Urinary bladder (tissue), 4 donors: ENCODE results near the gene ADAMTS16. TPM values are rescaled to one million over a fixed set of nuclear protein-coding genes. Genes with fewer than 3 reads are reported as not detected.

Experiments
- DNase-seq: peaks from one replicate; pipeline ENCODE4 v3.0.0-alpha.2; 2015; ENCODE audit errors: extremely low spot score
- H3K27ac ChIP-seq: one replicate; pipeline ENCODE4 v1.5.1; 2013; ENCODE audit warnings: low read depth, mild to moderate bottlenecking, moderate library complexity
- H3K36me3 ChIP-seq: one replicate; pipeline ENCODE4 v1.6.1; 2013; ENCODE audit warnings: mild to moderate bottlenecking, moderate library complexity; ENCODE audit not compliant: insufficient read depth
- H3K4me1 ChIP-seq: one replicate; pipeline ENCODE4 v1.6.1; 2013; ENCODE audit warnings: mild to moderate bottlenecking, moderate library complexity; ENCODE audit not compliant: insufficient read depth
- H3K4me3 ChIP-seq: one replicate; pipeline ENCODE4 v1.5.1; 2013; ENCODE audit warnings: low read depth, low read length
- WGBS: extraction: QIAGEN DNeasy Blood & Tissue Kit; methylation state at CpG from one replicate; pipeline ENCODE4 v1.1.7; 2013; 5-methylcytosine and 5-hydroxymethylcytosine counted together
- polyA plus RNA-seq: library from polyadenylated mRNA; stranded (reverse); fragments of 200-250 nt; gene quantifications from one replicate; pipeline ENCODE4 v1.2.3, GENCODE V29; 2013
- total RNA-seq: library from RNA; depleted of rRNA; stranded (reverse); fragments of >200 nt; gene quantifications from one replicate; pipeline ENCODE4 v1.2.3, GENCODE V29; 2014
- donor health status: healthy with polysubstance abuse.
- donor health status: healthy.

ADAMTS16 gene
- total and polyA plus RNA-seq, 2 donors = 0.16 to 13.5 TPM

- H3K36me3 ChIP-seq = no peaks in the 10 kb centered on the region
- WGBS = 67% methylated on average over 4 of the region's 4 CpGs
- no peak for DNase-seq
Measured at GRCh38 chr5:5298068-5298633, 158.0 kb downstream of the ADAMTS16 start.

DNA sequence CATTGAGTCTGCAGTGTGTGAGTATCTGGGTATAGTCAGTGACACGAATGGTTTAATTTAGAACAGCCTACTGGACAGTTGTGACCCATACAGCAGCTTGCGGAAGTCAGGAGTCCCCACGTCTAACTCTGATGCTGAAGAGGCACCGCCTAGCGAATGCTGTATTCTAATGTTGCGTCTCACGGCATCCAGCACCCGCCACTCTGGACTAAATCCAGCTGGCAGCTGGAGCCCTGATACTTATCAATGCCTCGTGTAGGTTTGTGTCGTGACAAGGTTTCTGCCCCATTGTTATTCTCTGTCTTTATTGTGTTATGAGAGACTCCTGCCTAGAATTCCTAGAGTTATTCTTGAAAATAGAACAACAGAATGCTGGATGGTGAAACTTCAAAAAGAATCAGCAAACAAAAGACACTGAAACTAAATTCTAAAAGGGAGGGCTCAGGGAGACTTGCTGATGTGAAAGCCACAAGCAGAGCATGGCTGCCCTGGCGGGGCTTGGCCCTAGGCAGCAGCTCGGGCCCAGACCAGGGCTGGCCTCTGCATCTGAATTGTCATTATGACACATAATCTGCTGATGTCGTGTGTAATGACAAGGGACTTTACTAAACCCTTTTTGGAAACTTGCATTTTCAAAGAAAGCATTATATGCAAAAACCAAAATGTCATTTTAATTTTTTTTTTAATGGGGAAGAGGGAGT is 158.9 kb downstream of the ADAMTS16 start:
- H3K4me1 ChIP-seq = no peaks in the 10 kb centered on the region
- H3K36me3 ChIP-seq = no peaks in the 10 kb centered on the region
- 76% methylated on average over 13 of the region's 13 CpGs for WGBS
- no peak overlapping the region for H3K4me3 ChIP-seq
- H3K27ac ChIP-seq = no peak overlapping the region
- no peak for DNase-seq

More at GRCh38 chr5:5298068-5298633, 158.0 kb downstream of the ADAMTS16 start:
- Histone ChIP-seq H3K27ac (no peak overlapping the region), H3K4me1 (no peaks in the 10 kb centered on the region), H3K4me3 (no peak overlapping the region)

DNA sequence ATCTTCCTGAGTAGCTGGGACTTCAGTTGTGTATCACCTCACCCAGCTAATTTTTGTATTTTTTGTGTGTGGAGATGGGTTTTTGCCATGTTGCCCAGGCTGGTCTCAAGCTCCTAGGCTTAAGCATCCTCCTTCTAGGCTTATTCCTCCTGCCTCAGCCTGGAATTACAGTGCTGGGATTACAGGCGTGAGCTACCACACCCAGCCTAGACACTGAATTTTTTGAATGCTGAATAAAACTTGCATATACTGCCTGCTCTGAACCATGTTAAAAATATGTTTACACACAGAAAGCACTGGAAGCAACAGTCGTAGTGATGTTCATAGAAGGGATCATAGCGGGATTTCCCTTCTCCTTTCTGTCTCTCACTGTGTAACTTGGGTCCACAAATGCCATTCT is 161.0 kb downstream of the ADAMTS16 start:
- no peak overlapping the region for H3K27ac ChIP-seq
- WGBS = 46% methylated on average over 3 of the region's 3 CpGs

DNA sequence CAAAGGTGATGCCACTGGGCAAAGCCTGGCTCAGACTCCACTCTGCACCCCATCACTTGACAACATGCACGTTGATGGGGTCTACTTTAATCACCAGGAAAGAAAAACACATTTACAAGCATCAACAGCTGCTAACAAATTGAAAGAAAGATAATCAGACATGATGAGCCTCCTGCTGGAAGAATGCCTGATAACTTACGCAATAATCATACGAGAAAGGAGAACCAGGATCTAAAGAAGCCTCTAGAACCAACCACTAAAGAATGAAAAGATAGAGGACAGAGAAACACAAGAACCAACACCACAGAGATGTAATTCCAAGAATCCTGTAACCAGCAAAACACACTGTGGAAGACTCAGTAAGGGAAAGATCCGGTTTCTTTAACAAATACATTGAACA is 162.1 kb downstream of the ADAMTS16 start:
- 65% methylated on average over 4 of the region's 4 CpGs for WGBS
- DNase-seq = no peak

More for the DNA sequence above, 161.0 kb downstream of the ADAMTS16 start:
- Histone ChIP-seq H3K4me1 (no peaks in the 10 kb centered on the region), H3K4me3 (no peak overlapping the region), H3K36me3 (no peaks in the 10 kb centered on the region)
- DNase-seq = no peak

GRCh38 chr5:5303242-5303641 is 163.1 kb downstream of the ADAMTS16 start:
- Histone ChIP-seq H3K4me1 (no peaks in the 10 kb centered on the region), H3K27ac (no peak overlapping the region), H3K4me3 (no peak overlapping the region), H3K36me3 (no peaks in the 10 kb centered on the region)
- WGBS = 93% methylated on average over 15 of the region's 15 CpGs
- no peak for DNase-seq

More for the DNA sequence above, 162.1 kb downstream of the ADAMTS16 start:
- Histone ChIP-seq H3K4me1 (no peaks in the 10 kb centered on the region), H3K36me3 (no peaks in the 10 kb centered on the region), H3K4me3 (no peak overlapping the region), H3K27ac (no peak overlapping the region)

GRCh38 chr5:5304361-5305020 is 164.4 kb downstream of the ADAMTS16 start:
- 48% methylated on average over 10 of the region's 10 CpGs for WGBS
- no peak for DNase-seq
- Histone ChIP-seq H3K36me3 (no peaks in the 10 kb centered on the region), H3K27ac (no peak overlapping the region), H3K4me1 (no peaks in the 10 kb centered on the region), H3K4me3 (no peak overlapping the region)

DNA sequence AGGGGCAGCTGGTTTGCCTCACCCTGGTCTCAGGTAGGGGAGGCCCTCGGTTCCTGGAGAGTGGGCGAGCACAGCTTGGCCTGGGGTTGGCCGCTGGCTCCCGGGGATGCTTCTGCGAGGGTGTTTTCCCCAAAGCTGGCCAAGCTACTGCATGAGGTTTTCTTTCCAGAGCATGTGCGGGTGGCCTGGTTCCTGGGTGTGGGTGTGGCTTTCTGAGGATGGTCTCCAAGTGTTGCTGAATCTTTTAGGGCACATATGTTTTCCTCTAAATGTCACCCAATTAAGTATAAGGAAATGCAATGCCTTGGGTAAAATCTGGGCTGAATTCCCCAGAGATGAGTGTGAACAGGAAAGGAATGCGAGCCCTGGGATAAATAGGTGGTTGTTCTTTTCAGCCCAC is 166.6 kb downstream of the ADAMTS16 start:
- DNase-seq = no peak
- H3K36me3 ChIP-seq = no peaks in the 10 kb centered on the region
- WGBS = 49% methylated on average over 7 of the region's 7 CpGs
- no peak overlapping the region for H3K4me3 ChIP-seq
- H3K4me1 ChIP-seq = no peaks in the 10 kb centered on the region
- H3K27ac ChIP-seq = no peak overlapping the region

DNA sequence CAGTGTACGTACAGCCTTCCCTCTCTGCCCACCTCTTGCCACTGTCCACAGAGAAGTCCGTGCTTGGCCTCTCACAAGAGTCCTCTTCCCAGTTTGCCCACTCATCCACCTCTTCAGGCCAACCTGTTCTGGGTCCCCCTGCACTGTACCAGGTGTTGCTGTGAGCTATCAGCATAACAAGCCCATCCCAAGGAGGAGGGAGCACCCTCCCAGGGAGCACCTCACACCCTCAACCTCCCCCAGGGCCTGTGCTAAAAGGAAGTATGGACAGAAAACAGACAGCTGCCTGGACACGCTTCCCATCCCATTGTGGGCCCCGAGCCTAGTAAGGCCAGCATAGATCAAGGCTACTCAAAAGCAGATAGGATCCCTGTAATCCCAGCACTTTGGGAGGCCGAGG is 168.2 kb downstream of the ADAMTS16 start:
- DNase-seq = no peak
- H3K36me3 ChIP-seq = no peaks in the 10 kb centered on the region
- H3K27ac ChIP-seq = no peak overlapping the region
- no peaks in the 10 kb centered on the region for H3K4me1 ChIP-seq
- 92% methylated on average over 5 of the region's 5 CpGs for WGBS
- H3K4me3 ChIP-seq = no peak overlapping the region

DNA sequence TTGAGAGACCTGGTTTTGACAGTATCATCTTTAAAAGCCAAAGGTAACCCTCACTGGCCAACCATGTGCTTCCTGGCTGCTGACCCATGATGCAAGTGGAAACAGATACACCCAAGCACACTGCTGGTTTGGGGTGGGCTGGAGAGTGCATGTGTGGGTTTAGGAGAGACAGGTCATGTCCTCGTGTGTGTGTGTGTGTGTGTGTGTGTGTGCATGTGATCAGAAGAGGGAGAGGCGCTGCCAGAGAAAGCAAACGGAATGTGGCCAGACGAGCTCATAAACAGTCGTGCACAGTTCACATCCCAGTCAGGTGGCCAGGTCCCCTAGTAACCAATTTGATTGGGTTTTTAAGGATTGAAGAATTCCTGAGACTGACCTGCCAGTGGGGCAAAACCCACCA is 169.5 kb downstream of the ADAMTS16 start:
- H3K4me1 ChIP-seq = no peaks in the 10 kb centered on the region
- WGBS = 63% methylated on average over 5 of the region's 5 CpGs
- no peaks in the 10 kb centered on the region for H3K36me3 ChIP-seq
- H3K27ac ChIP-seq = no peak overlapping the region
- peak; percentile 66 for DNase-seq
- H3K4me3 ChIP-seq = no peak overlapping the region

DNA sequence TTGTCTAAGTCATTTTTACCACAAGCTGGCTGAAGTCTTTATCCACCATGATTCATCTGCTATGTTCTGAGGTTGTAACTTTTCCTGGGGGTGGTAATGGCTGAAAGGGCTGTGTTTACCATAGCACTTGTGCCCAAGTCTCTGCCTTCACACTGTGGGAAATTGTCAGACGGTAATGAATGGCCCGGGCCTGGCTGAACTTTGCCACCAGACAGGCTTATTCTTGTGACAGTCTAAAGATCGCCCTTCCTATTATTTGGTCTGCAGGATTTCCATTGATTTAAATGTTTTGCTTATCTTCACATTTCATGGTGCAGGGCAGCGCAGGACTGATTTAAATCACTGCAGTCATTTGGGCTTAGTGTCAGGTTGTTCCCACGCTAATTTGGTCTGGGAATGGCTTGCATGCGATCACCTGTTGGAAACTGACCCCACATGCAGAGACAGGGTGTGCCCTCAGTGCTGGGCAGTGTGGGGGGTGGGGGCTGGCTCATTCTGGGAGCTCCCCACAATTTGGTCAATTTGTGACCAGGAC is 173.0 kb downstream of the ADAMTS16 start:
- Histone ChIP-seq H3K27ac (no peak overlapping the region), H3K4me1 (no peaks in the 10 kb centered on the region), H3K36me3 (no peaks in the 10 kb centered on the region), H3K4me3 (no peak overlapping the region)
- WGBS = 66% methylated on average over 6 of the region's 6 CpGs
- no peak for DNase-seq

DNA sequence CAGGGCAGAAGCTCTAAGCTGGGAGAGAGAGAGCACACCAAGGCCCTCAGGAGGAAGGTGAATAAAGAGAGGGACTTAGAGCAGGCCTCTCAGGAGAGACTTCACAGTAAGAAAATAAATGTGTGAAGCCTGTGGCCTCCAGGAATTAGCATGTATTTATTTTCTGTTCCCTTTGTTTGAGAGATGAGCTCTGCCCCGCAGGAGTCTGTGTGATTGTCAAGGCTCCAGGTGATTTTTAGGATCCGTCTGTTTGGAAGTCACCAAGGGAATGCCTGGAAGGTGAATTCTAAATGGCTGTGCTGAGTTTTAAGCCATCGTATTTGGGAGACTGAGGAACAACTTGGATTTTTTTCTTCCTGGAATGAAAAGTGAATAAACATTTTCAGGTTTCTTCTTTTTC is 174.0 kb downstream of the ADAMTS16 start:
- no peaks in the 10 kb centered on the region for H3K4me1 ChIP-seq
- no peaks in the 10 kb centered on the region for H3K36me3 ChIP-seq
- DNase-seq = no peak
- H3K4me3 ChIP-seq = no peak overlapping the region
- 94% methylated on average over 3 of the region's 3 CpGs for WGBS
- no peak overlapping the region for H3K27ac ChIP-seq

DNA sequence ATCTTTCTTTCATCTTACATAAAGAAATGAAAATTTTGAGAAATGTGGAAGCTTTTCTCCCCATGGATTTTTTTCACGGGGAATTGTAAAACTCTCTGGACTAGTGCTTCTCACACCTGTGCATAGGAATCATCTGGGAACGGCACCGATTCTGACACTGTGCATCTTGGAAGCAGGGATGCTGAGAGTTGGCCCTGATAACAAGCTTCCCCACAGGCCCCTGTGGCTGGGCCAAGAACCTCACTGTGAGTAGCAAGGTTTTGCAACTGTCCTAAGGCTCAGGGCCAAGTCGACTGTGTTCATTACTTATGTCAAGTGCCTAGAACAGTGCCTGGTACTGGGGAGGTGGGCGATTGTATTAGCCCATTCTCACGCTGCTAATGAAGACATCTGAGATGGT is 174.5 kb downstream of the ADAMTS16 start:
- Histone ChIP-seq H3K36me3 (no peaks in the 10 kb centered on the region), H3K4me1 (no peaks in the 10 kb centered on the region), H3K4me3 (no peak overlapping the region), H3K27ac (no peak overlapping the region)
- 93% methylated on average over 6 of the region's 6 CpGs for WGBS
- no peak for DNase-seq

DNA sequence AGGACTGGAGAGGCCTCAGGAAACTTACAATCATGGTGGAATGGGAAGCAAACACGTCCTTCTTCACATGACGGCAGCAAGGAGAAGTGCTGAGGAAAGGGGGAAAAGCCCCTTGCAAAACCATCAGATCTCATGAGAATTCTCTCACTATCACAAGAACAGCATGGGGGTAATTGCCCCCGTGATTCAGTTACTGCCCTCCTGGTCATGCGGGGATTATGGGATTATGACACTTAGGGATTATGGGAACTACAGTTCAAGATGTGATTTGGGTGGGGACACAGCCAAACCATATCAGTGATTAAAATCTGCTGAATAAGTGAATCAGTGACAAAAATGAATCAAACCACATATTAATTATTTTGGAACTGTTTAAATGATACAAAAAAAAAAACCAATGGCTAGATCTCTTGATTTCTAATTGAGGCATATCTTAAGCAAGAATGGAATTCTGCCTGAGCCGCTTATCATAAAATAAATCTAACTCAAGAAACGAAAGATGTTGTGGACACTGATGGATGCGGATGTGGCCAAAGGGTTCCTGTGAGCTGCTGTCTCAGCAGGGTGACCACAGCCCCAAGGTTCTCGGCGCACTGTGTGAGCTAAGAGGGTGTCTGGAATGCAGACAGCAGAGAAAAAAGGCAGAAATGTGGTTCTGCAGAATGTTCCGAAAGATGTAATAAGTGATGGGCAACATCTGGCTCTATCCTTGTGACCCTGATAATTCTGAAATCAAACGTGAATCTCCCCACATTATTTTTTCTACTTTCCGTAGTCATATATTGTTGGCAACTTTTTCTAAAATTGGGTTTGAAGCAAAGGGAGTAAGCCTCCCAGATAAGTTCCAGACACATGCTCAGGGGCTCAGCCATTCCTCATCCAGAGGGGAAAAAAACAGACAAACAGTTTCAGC is 175.2 kb downstream of the ADAMTS16 start:
- 79% methylated on average over 12 of the region's 12 CpGs for WGBS
- no peak overlapping the region for H3K27ac ChIP-seq

More for the DNA sequence above, 175.2 kb downstream of the ADAMTS16 start:
- Histone ChIP-seq H3K4me3 (no peak overlapping the region), H3K4me1 (no peaks in the 10 kb centered on the region), H3K36me3 (no peaks in the 10 kb centered on the region)
- no peak for DNase-seq
